HCT116 (cell line): ENCODE results near the gene SPATA12. TPM values are rescaled to one million over a fixed set of nuclear protein-coding genes. Genes with fewer than 3 reads are reported as not detected.

Experiments used
- ATAC-seq: fragments of 200-7000 bp; cut with Tn5 transposase; 2 replicates; pipeline ENCODE4 v1.9.1; 2020; ENCODE audit warnings: mild to moderate bottlenecking, moderate library complexity
- BruUV-seq: library from RNA; stranded (reverse); fragments of 400-500 nt; replicated peaks from 2 replicates; lab custom pipeline; 2021; lab: Mats Ljungman, UMichigan
- CTCF ChIA-PET: fragments of 300-600 bp; sonication (Branson Sonifier 250); formaldehyde crosslinking; loops from one replicate; lab custom pipeline; 2021; ENCODE audit warnings: antibody characterized with exemption; lab: Charles Lee
- POLR2A ChIA-PET: fragments of 300-600, 350-600 bp; sonication (Branson Sonifier 250); formaldehyde crosslinking; loops from one replicate; lab custom pipeline; 2021; ENCODE audit warnings: antibody characterized with exemption; lab: Charles Lee
- RAD21 ChIA-PET, 2 experiments: fragments of 300-600 bp; sonication (Branson Sonifier 250); formaldehyde crosslinking; loops; one replicate each; lab custom pipeline; 2023; ENCODE audit warnings: low total read pairs in 2 of 2; ENCODE audit not compliant: uncharacterized antibody in 2 of 2, unreplicated experiment in 2 of 2, low non-redundant PET in 1 of 2; lab: Charles Lee
- DNase-seq: peaks from one replicate; pipeline ENCODE4 v3.0.0-alpha.2; 2010; ENCODE audit warnings: low read depth, low spot score
- H2AFZ ChIP-seq: fragments of 200-600 bp; shearing (Covaris generic), sonication (generic); 2 replicates; pipeline ENCODE4 v1.6.1; 2017; ENCODE audit warnings: low read depth, mixed run types, mixed read lengths, antibody characterized with exemption, low read length; ENCODE audit not compliant: poor library complexity, severe bottlenecking
- H3K27ac ChIP-seq: 2 replicates; pipeline ENCODE4 v1.5.1; 2012; ENCODE audit warnings: low read depth, low read length
- H3K27me3 ChIP-seq: fragments of 200-600 bp; sonication (generic); 2 replicates; pipeline ENCODE4 v1.6.1; 2016; ENCODE audit warnings: mixed run types, low read length, mixed read lengths; ENCODE audit not compliant: insufficient read depth
- H3K36me3 ChIP-seq, 2 experiments: fragments of 200-500 bp in 1 of 2; fragments of 200-600 bp in 1 of 2; sonication (Bioruptor generic) in 1 of 2; sonication (generic) in 1 of 2; 2 replicates each; pipeline versions ENCODE4 v1.5.1 to v1.6.1; 2014 to 2016; ENCODE audit warnings: low read length in 2 of 2, inconsistent platforms in 1 of 2, mixed read lengths in 1 of 2, mixed run types in 1 of 2; ENCODE audit not compliant: insufficient read depth in 2 of 2, control insufficient read depth in 1 of 2
- H3K4me1 ChIP-seq, 2 experiments: fragments of 200-600 bp in 1 of 2; sonication (generic) in 1 of 2; 2 replicates each; pipeline versions ENCODE4 v1.5.1 to v1.6.1; 2012 to 2017; ENCODE audit warnings: low read length in 2 of 2, inconsistent platforms in 1 of 2, mild to moderate bottlenecking in 1 of 2, mixed read lengths in 1 of 2, mixed run types in 1 of 2, moderate library complexity in 1 of 2; ENCODE audit not compliant: insufficient read depth in 2 of 2, control insufficient read depth in 1 of 2
- H3K4me2 ChIP-seq: fragments of 200-600 bp; sonication (generic); 2 replicates; pipeline ENCODE4 v1.6.1; 2017; ENCODE audit warnings: mixed run types, low read length, mixed read lengths
- H3K4me3 ChIP-seq, 2 experiments: fragments of 200-600 bp in 1 of 2; sonication (generic) in 1 of 2; replicated peaks in 1 of 2; 2 replicates each; pipeline ENCODE4 v1.5.1; 2011 to 2016; ENCODE audit warnings: low read length in 2 of 2, control low read depth in 1 of 2, low read depth in 1 of 2, mild to moderate bottlenecking in 1 of 2, mixed read lengths in 1 of 2, mixed run types in 1 of 2
- H3K79me2 ChIP-seq: fragments of 200-600 bp; sonication (generic); 2 replicates; pipeline ENCODE4 v1.6.1; 2017; ENCODE audit warnings: mild to moderate bottlenecking, mixed run types, low read length, moderate library complexity, mixed read lengths; ENCODE audit not compliant: insufficient read depth
- H3K9ac ChIP-seq: fragments of 200-600 bp; sonication (generic); 2 replicates; pipeline ENCODE4 v1.6.1; 2016; ENCODE audit warnings: low read length, mixed read lengths
- H3K9me2 ChIP-seq: fragments of 200-600 bp; sonication (generic), shearing (Covaris generic); 2 replicates; pipeline ENCODE4 v1.6.1; 2017; ENCODE audit warnings: mixed run types, mild to moderate bottlenecking, moderate library complexity; ENCODE audit not compliant: insufficient read depth
- H3K9me3 ChIP-seq, 2 experiments: fragments of 200-500 bp in 1 of 2; fragments of 200-600 bp in 1 of 2; sonication (Bioruptor generic) in 1 of 2; sonication (generic) in 1 of 2; 2 replicates each; pipeline ENCODE4 v1.6.1; 2014 to 2017; ENCODE audit warnings: low read length in 2 of 2, mixed read lengths in 2 of 2, inconsistent platforms in 1 of 2, low read depth in 1 of 2, mild to moderate bottlenecking in 1 of 2, mixed run types in 1 of 2, moderate library complexity in 1 of 2; ENCODE audit not compliant: control insufficient read depth in 1 of 2, insufficient read depth in 1 of 2
- H4K20me1 ChIP-seq: fragments of 200-600 bp; sonication (generic), shearing (Covaris generic); 2 replicates; pipeline ENCODE4 v1.6.1; 2017; ENCODE audit warnings: mixed run types, mild to moderate bottlenecking, moderate library complexity; ENCODE audit not compliant: insufficient read depth
- ELF1 ChIP-seq: IDR thresholded peaks from 2 replicates; pipeline ENCODE4 v1.6.1; 2012; ENCODE audit warnings: low read depth, borderline replicate concordance
- MAX ChIP-seq: IDR thresholded peaks from 2 replicates; pipeline ENCODE4 v1.6.1; 2012
- SIN3A ChIP-seq: IDR thresholded peaks from 2 replicates; pipeline ENCODE4 v1.6.1; 2012; ENCODE audit warnings: low read depth
- TCF7L2 ChIP-seq: IDR thresholded peaks from 2 replicates; pipeline ENCODE4 v1.7.0; 2011; ENCODE audit warnings: borderline replicate concordance, inconsistent platforms; ENCODE audit not compliant: insufficient read depth, insufficient read length; ENCODE audit errors: extremely low read depth
- YY1 ChIP-seq: IDR thresholded peaks from 2 replicates; pipeline ENCODE4 v1.6.1; 2011; ENCODE audit warnings: low read length, low read depth, moderate library complexity, mild to moderate bottlenecking; ENCODE audit not compliant: insufficient replicate concordance; ENCODE audit errors: extremely low read depth
- ZFX ChIP-seq: fragments of 450-650 bp; IDR thresholded peaks from 2 replicates; pipeline ENCODE4 v1.6.1; 2017
- intact Hi-C: fragments of 100-400 bp; cut with micrococcal nuclease; formaldehyde crosslinking; loops from 2 replicates; pipeline ENCODE4 v1.10.0; 2022
- total RNA-seq: library from RNA; stranded (reverse); gene quantifications from one replicate; pipeline ENCODE4 v1.2.1, GENCODE V29; 2021; ENCODE audit not compliant: unreplicated experiment
- TF ChIP-seq, protein P1 (sequence below), 3 experiments: fragments of 200-600 bp in 1 of 3; sonication (generic) in 1 of 3; IDR thresholded peaks in 2 of 3; conservative IDR thresholded peaks in 1 of 3; 2 replicates each; pipeline ENCODE4 v1.5.1; 2012 to 2017; ENCODE audit warnings: low read depth in 2 of 3, low read length in 2 of 3, antibody characterized with exemption in 1 of 3, borderline replicate concordance in 1 of 3, control low read depth in 1 of 3, mild to moderate bottlenecking in 1 of 3, mixed read lengths in 1 of 3, mixed run types in 1 of 3, moderate library complexity in 1 of 3; ENCODE audit not compliant: insufficient read depth in 1 of 3

The SPATA12 gene
- total RNA-seq, 1 experiment from 2014 or later: 0.22 TPM

DNA sequence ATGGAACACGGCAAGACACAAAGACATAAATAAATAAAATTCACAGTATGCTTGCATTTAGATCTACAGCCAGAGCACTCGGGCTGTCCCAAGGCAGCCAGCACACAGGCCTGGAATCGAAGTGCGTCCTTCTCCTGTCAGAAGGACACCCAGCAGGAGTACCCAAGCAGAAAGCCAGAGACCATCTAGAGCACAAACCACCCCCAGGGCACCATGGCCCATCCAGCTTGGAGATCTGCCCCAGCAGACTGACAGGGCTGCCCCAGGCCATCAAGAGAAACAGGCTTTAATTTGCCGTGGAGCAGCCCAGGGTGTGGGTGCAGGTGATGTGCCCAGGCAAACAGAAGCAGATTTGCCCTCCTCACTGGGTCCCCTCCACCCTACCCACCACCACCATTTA lies 7.8 kb upstream of the SPATA12 start:
- H3K4me1 ChIP-seq: peaks cover 7 to 35% of the 10 kb centered on the region in 2 experiments; a peak in 3 of 4 replicates
- DNase-seq (no peak), ATAC-seq (no peak)
- peaks cover 15% of the 10 kb centered on the region; the same call in 1 of the 2 replicates for H3K79me2 ChIP-seq
- no peak overlapping the region for H2AFZ ChIP-seq
- no peak overlapping the region for H3K4me3 ChIP-seq
- H3K27ac ChIP-seq: no peak overlapping the region
- no peaks in the 10 kb centered on the region for H4K20me1 ChIP-seq
- no TSS peak for BruUV-seq
- RAD21 ChIA-PET: no interaction called here
- CTCF ChIA-PET: no interaction called here
- H3K36me3 ChIP-seq: no peaks in the 10 kb centered on the region
- no peaks in the 10 kb centered on the region for H3K9me3 ChIP-seq
- POLR2A ChIA-PET: no interaction called here
- no peak for TF ChIP-seq YY1
- TF ChIP-seq ZFX: no peak
- intact Hi-C loops: no loop called here
- no peak overlapping the region for H3K9ac ChIP-seq
- no peaks in the 10 kb centered on the region for H3K9me2 ChIP-seq
- H3K27me3 ChIP-seq: no peaks in the 10 kb centered on the region
- H3K4me2 ChIP-seq: no peak overlapping the region

DNA sequence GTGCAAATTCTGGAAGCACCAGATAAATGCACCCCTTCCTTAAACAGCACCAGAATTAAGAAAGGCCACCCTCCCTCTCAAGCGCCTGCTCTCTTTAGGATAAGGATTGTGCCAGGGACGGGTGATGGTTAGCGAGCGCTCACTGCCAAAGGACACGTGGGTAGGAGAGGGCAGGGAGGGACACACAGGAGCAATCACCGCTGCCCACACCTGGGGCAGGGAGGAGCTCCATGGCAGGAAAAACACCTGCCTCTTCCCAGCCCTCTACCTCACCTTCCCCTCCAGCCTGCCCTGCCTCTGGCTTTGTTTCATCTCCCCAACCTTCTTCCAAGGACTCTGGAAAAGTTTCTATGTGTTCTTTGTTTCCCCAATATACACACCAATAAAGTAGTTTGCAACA lies 7.3 kb upstream of the SPATA12 start:
- no peaks in the 10 kb centered on the region for H3K9me2 ChIP-seq
- H3K79me2 ChIP-seq: peaks cover 15% of the 10 kb centered on the region; the same call in 1 of the 2 replicates
- no TSS peak for BruUV-seq
- H3K4me1 ChIP-seq: peaks cover 7 to 35% of the 10 kb centered on the region in 2 experiments; a peak in 3 of 4 replicates
- no peak overlapping the region for H2AFZ ChIP-seq
- ATAC-seq (no peak), DNase-seq (no peak)
- no peak overlapping the region for H3K4me3 ChIP-seq
- no peak overlapping the region for H3K4me2 ChIP-seq
- intact Hi-C loops: no loop called here
- ChIA-PET RAD21 (no interaction called here), POLR2A (no interaction called here), CTCF (no interaction called here)
- H3K27me3 ChIP-seq: no peaks in the 10 kb centered on the region
- no peaks in the 10 kb centered on the region for H3K36me3 ChIP-seq
- TF ChIP-seq, protein P1, sequence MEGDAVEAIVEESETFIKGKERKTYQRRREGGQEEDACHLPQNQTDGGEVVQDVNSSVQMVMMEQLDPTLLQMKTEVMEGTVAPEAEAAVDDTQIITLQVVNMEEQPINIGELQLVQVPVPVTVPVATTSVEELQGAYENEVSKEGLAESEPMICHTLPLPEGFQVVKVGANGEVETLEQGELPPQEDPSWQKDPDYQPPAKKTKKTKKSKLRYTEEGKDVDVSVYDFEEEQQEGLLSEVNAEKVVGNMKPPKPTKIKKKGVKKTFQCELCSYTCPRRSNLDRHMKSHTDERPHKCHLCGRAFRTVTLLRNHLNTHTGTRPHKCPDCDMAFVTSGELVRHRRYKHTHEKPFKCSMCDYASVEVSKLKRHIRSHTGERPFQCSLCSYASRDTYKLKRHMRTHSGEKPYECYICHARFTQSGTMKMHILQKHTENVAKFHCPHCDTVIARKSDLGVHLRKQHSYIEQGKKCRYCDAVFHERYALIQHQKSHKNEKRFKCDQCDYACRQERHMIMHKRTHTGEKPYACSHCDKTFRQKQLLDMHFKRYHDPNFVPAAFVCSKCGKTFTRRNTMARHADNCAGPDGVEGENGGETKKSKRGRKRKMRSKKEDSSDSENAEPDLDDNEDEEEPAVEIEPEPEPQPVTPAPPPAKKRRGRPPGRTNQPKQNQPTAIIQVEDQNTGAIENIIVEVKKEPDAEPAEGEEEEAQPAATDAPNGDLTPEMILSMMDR (IDR thresholded peaks at IDR 0.05 in 2 of 3, conservative IDR thresholded peaks at IDR 0.05 in 1 of 3; ENCODE audit: borderline replicate concordance in 1 of 3, insufficient read depth in 1 of 3, low read depth in 2 of 3, low read length in 2 of 3): no peak
- TF ChIP-seq SIN3A: no peak
- no peak for TF ChIP-seq ELF1
- TF ChIP-seq TCF7L2: no peak
- TF ChIP-seq MAX: no peak
- H3K27ac ChIP-seq: no peak overlapping the region
- H3K9me3 ChIP-seq: no peaks in the 10 kb centered on the region
- H3K9ac ChIP-seq: no peak overlapping the region
- no peaks in the 10 kb centered on the region for H4K20me1 ChIP-seq
